HCT116 (cell line): Measurements from ENCODE around the gene TLE6. TPM values are rescaled to one million over a fixed set of nuclear protein-coding genes. Genes with fewer than 3 reads are reported as not detected.

ENCODE experiments used
- ATAC-seq: fragments of 200-7000 bp; cut with Tn5 transposase; 2 replicates; pipeline ENCODE4 v1.9.1; 2020; ENCODE audit warnings: mild to moderate bottlenecking, moderate library complexity
- BruUV-seq: library from RNA; stranded (reverse); fragments of 400-500 nt; replicated peaks from 2 replicates; lab custom pipeline; 2021; lab: Mats Ljungman, UMichigan
- CTCF ChIA-PET: fragments of 300-600 bp; sonication (Branson Sonifier 250); formaldehyde crosslinking; loops from one replicate; lab custom pipeline; 2021; ENCODE audit warnings: antibody characterized with exemption; lab: Charles Lee
- POLR2A ChIA-PET: fragments of 300-600, 350-600 bp; sonication (Branson Sonifier 250); formaldehyde crosslinking; loops from one replicate; lab custom pipeline; 2021; ENCODE audit warnings: antibody characterized with exemption; lab: Charles Lee
- RAD21 ChIA-PET, 2 experiments: fragments of 300-600 bp; sonication (Branson Sonifier 250); formaldehyde crosslinking; loops; one replicate each; lab custom pipeline; 2023; ENCODE audit warnings: low total read pairs in 2 of 2; ENCODE audit not compliant: uncharacterized antibody in 2 of 2, unreplicated experiment in 2 of 2, low non-redundant PET in 1 of 2; lab: Charles Lee
- DNase-seq: peaks from one replicate; pipeline ENCODE4 v3.0.0-alpha.2; 2010; ENCODE audit warnings: low read depth, low spot score
- H2AFZ ChIP-seq: fragments of 200-600 bp; shearing (Covaris generic), sonication (generic); 2 replicates; pipeline ENCODE4 v1.6.1; 2017; ENCODE audit warnings: low read depth, mixed run types, mixed read lengths, antibody characterized with exemption, low read length; ENCODE audit not compliant: poor library complexity, severe bottlenecking
- H3K27ac ChIP-seq: 2 replicates; pipeline ENCODE4 v1.5.1; 2012; ENCODE audit warnings: low read depth, low read length
- H3K27me3 ChIP-seq: fragments of 200-600 bp; sonication (generic); 2 replicates; pipeline ENCODE4 v1.6.1; 2016; ENCODE audit warnings: mixed run types, low read length, mixed read lengths; ENCODE audit not compliant: insufficient read depth
- H3K36me3 ChIP-seq, 2 experiments: fragments of 200-500 bp in 1 of 2; fragments of 200-600 bp in 1 of 2; sonication (Bioruptor generic) in 1 of 2; sonication (generic) in 1 of 2; 2 replicates each; pipeline versions ENCODE4 v1.5.1 to v1.6.1; 2014 to 2016; ENCODE audit warnings: low read length in 2 of 2, inconsistent platforms in 1 of 2, mixed read lengths in 1 of 2, mixed run types in 1 of 2; ENCODE audit not compliant: insufficient read depth in 2 of 2, control insufficient read depth in 1 of 2
- H3K4me1 ChIP-seq, 2 experiments: fragments of 200-600 bp in 1 of 2; sonication (generic) in 1 of 2; 2 replicates each; pipeline versions ENCODE4 v1.5.1 to v1.6.1; 2012 to 2017; ENCODE audit warnings: low read length in 2 of 2, inconsistent platforms in 1 of 2, mild to moderate bottlenecking in 1 of 2, mixed read lengths in 1 of 2, mixed run types in 1 of 2, moderate library complexity in 1 of 2; ENCODE audit not compliant: insufficient read depth in 2 of 2, control insufficient read depth in 1 of 2
- H3K4me2 ChIP-seq: fragments of 200-600 bp; sonication (generic); 2 replicates; pipeline ENCODE4 v1.6.1; 2017; ENCODE audit warnings: mixed run types, low read length, mixed read lengths
- H3K4me3 ChIP-seq, 2 experiments: fragments of 200-600 bp in 1 of 2; sonication (generic) in 1 of 2; replicated peaks in 1 of 2; 2 replicates each; pipeline ENCODE4 v1.5.1; 2011 to 2016; ENCODE audit warnings: low read length in 2 of 2, control low read depth in 1 of 2, low read depth in 1 of 2, mild to moderate bottlenecking in 1 of 2, mixed read lengths in 1 of 2, mixed run types in 1 of 2
- H3K79me2 ChIP-seq: fragments of 200-600 bp; sonication (generic); 2 replicates; pipeline ENCODE4 v1.6.1; 2017; ENCODE audit warnings: mild to moderate bottlenecking, mixed run types, low read length, moderate library complexity, mixed read lengths; ENCODE audit not compliant: insufficient read depth
- H3K9ac ChIP-seq: fragments of 200-600 bp; sonication (generic); 2 replicates; pipeline ENCODE4 v1.6.1; 2016; ENCODE audit warnings: low read length, mixed read lengths
- H3K9me2 ChIP-seq: fragments of 200-600 bp; sonication (generic), shearing (Covaris generic); 2 replicates; pipeline ENCODE4 v1.6.1; 2017; ENCODE audit warnings: mixed run types, mild to moderate bottlenecking, moderate library complexity; ENCODE audit not compliant: insufficient read depth
- H3K9me3 ChIP-seq, 2 experiments: fragments of 200-500 bp in 1 of 2; fragments of 200-600 bp in 1 of 2; sonication (Bioruptor generic) in 1 of 2; sonication (generic) in 1 of 2; 2 replicates each; pipeline ENCODE4 v1.6.1; 2014 to 2017; ENCODE audit warnings: low read length in 2 of 2, mixed read lengths in 2 of 2, inconsistent platforms in 1 of 2, low read depth in 1 of 2, mild to moderate bottlenecking in 1 of 2, mixed run types in 1 of 2, moderate library complexity in 1 of 2; ENCODE audit not compliant: control insufficient read depth in 1 of 2, insufficient read depth in 1 of 2
- H4K20me1 ChIP-seq: fragments of 200-600 bp; sonication (generic), shearing (Covaris generic); 2 replicates; pipeline ENCODE4 v1.6.1; 2017; ENCODE audit warnings: mixed run types, mild to moderate bottlenecking, moderate library complexity; ENCODE audit not compliant: insufficient read depth
- CEBPB ChIP-seq: IDR thresholded peaks from 2 replicates; pipeline ENCODE4 v1.6.1; 2012; ENCODE audit warnings: low read depth
- EGR1 ChIP-seq: IDR thresholded peaks from 2 replicates; pipeline ENCODE4 v1.6.1; 2012; ENCODE audit warnings: low read depth
- ELF1 ChIP-seq: IDR thresholded peaks from 2 replicates; pipeline ENCODE4 v1.6.1; 2012; ENCODE audit warnings: low read depth, borderline replicate concordance
- POLR2AphosphoS5 ChIP-seq: IDR thresholded peaks from 2 replicates; pipeline ENCODE4 v1.6.1; 2011; ENCODE audit warnings: mild to moderate bottlenecking, low read depth, low read length, moderate library complexity
- RAD21 ChIP-seq: IDR thresholded peaks from 2 replicates; pipeline ENCODE4 v1.6.1; 2012; ENCODE audit warnings: low read depth, mild to moderate bottlenecking
- SIN3A ChIP-seq: IDR thresholded peaks from 2 replicates; pipeline ENCODE4 v1.6.1; 2012; ENCODE audit warnings: low read depth
- TCF7L2 ChIP-seq: IDR thresholded peaks from 2 replicates; pipeline ENCODE4 v1.7.0; 2011; ENCODE audit warnings: borderline replicate concordance, inconsistent platforms; ENCODE audit not compliant: insufficient read depth, insufficient read length; ENCODE audit errors: extremely low read depth
- YY1 ChIP-seq: IDR thresholded peaks from 2 replicates; pipeline ENCODE4 v1.6.1; 2011; ENCODE audit warnings: low read length, low read depth, moderate library complexity, mild to moderate bottlenecking; ENCODE audit not compliant: insufficient replicate concordance; ENCODE audit errors: extremely low read depth
- intact Hi-C: fragments of 100-400 bp; cut with micrococcal nuclease; formaldehyde crosslinking; loops from 2 replicates; pipeline ENCODE4 v1.10.0; 2022
- total RNA-seq: library from RNA; stranded (reverse); gene quantifications from one replicate; pipeline ENCODE4 v1.2.1, GENCODE V29; 2021; ENCODE audit not compliant: unreplicated experiment
- TF ChIP-seq, protein P1 (sequence below): IDR thresholded peaks from 2 replicates; pipeline ENCODE4 v1.6.1; 2011; ENCODE audit warnings: mild to moderate bottlenecking, low read length, moderate library complexity; ENCODE audit not compliant: insufficient replicate concordance; ENCODE audit errors: extremely low read depth
- TF ChIP-seq, protein P2 (sequence below): IDR thresholded peaks from 2 replicates; pipeline ENCODE4 v1.6.1; 2012

The TLE6 gene
- total RNA-seq, 1 experiment from 2014 or later = 10.9 TPM

DNA sequence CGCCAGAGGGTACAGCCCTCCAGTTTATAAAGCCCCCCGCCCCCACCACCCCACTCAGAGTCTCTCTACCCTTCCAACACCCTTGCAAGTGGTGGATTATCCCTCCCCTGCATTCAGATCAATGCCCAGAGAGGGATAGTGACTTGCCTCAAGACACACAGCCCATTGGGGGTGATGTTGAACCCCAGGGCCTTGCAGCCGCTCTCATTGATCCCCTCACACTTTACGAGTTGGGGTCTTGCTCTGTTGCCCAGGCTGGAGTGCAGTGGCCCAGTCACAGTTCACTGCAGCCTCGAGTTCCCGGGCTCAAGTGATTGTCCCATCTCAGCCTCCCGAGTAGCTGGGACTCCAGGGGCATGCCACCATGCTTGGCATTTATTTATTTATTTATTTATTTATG lies 40.6 kb downstream of the TLE6 start:
- ATAC-seq = no peak
- CTCF ChIA-PET = no interaction called here

More for the DNA sequence above, 40.6 kb downstream of the TLE6 start:
- no peaks in the 10 kb centered on the region for H3K27me3 ChIP-seq
- POLR2A ChIA-PET = no interaction called here
- H3K4me1 ChIP-seq = no peaks in the 10 kb centered on the region
- no peaks in the 10 kb centered on the region for H4K20me1 ChIP-seq
- no peak overlapping the region for H3K4me2 ChIP-seq
- H3K79me2 ChIP-seq = no peaks in the 10 kb centered on the region
- H3K36me3 ChIP-seq = no peaks in the 10 kb centered on the region
- no peak overlapping the region for H3K27ac ChIP-seq
- H3K4me3 ChIP-seq = no peak overlapping the region
- no TSS peak for BruUV-seq
- no peak for TF ChIP-seq TCF7L2
- TF ChIP-seq, protein P1, sequence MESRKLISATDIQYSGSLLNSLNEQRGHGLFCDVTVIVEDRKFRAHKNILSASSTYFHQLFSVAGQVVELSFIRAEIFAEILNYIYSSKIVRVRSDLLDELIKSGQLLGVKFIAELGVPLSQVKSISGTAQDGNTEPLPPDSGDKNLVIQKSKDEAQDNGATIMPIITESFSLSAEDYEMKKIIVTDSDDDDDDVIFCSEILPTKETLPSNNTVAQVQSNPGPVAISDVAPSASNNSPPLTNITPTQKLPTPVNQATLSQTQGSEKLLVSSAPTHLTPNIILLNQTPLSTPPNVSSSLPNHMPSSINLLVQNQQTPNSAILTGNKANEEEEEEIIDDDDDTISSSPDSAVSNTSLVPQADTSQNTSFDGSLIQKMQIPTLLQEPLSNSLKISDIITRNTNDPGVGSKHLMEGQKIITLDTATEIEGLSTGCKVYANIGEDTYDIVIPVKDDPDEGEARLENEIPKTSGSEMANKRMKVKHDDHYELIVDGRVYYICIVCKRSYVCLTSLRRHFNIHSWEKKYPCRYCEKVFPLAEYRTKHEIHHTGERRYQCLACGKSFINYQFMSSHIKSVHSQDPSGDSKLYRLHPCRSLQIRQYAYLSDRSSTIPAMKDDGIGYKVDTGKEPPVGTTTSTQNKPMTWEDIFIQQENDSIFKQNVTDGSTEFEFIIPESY = no peak
- TF ChIP-seq CEBPB = no peak
- TF ChIP-seq EGR1 = no peak
- no peak for TF ChIP-seq SIN3A
- TF ChIP-seq POLR2AphosphoS5 = no peak
- TF ChIP-seq RAD21 = no peak
- no peak for TF ChIP-seq ELF1
- TF ChIP-seq, protein P2, sequence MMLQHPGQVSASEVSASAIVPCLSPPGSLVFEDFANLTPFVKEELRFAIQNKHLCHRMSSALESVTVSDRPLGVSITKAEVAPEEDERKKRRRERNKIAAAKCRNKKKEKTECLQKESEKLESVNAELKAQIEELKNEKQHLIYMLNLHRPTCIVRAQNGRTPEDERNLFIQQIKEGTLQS = no peak
- TF ChIP-seq YY1 = no peak
- H3K9ac ChIP-seq = no peak overlapping the region
- intact Hi-C loops = no loop called here
- H3K9me3 ChIP-seq = no peaks in the 10 kb centered on the region
- H2AFZ ChIP-seq = no peak overlapping the region
- no peaks in the 10 kb centered on the region for H3K9me2 ChIP-seq
- RAD21 ChIA-PET = no interaction called here
- DNase-seq = no peak
